Activated CD4-positive, alpha-beta T cell treated with anti-CD3 and anti-CD28 coated beads, Interleukin-2, amount 50 U/mL, for 16 hours (primary cell): Measurements from ENCODE around the gene DSCAM.

Experiments
- DNase-seq: peaks from one replicate; pipeline ENCODE4 v3.0.0-alpha.2; 2020

Gene DSCAM

DNA sequence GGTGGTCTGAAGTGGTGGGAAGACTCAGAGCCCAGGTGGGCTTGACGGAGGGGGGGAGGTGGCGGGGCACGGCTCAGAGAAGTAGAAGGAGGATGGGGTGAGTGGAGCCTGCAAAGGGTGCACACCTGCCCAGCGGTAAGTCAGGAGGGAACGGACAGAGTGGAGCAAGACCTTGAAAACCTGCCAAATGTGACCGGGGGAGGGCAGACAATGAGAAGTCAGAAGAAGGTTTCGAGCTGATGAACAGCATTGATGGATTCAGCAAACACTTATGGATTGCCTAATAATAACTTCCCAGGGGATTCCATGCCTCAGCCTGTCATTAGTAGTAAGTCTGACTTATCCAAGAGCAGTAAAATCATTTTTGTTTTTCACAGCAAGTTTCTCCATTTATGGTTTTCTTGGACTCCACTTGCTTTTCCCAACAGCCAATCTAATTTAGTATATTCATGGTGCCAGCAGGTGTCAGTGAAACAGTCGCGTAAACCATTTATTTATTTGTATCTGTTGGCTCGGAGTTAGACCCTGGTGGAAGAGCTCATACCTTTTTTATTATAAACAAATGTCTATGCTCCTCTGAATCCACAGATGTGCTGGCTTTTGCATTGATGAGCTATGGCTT, 700.6 kb downstream of the DSCAM start:
- no peak for DNase-seq

DNA sequence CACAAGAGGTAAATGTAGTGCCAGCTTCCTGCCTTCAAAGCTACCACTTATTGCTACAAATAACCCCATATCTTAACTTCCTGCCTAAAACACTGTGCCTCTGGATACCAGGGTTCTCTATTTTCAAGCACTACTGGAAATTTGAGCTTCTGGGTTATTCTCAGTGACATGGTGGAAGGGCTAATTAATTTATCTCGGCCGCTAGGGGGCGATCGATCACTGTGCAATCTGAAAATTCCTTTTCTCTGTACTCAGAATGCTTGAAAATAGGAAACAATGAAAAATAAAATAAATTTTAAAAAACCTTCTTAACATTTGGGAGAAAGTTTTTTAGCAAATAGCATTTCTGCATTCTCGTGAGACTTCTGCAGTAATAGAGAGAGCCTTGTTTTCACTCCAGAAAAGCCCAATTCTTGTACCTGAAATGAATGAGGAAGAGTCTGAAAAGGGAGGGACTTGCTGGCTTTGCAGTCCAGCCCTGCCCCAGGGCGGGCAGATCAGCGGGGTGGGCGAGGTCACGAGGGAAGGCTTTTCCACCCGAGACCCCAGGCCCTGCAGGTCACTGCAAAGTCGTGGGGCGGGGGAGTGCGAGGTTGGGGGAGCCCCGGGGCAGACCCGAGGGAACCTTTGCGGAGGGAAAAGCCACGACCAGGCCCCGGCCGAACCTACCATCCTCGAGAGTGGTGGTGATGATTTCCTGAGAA, 703.0 kb downstream of the DSCAM start:
- DNase-seq: peak; percentile 41

GRCh38 chr21:40141621-40142020, 705.3 kb downstream of the DSCAM start:
- DNase-seq: no peak

GRCh38 chr21:40140675-40141074, 706.3 kb downstream of the DSCAM start:
- DNase-seq: no peak

DNA sequence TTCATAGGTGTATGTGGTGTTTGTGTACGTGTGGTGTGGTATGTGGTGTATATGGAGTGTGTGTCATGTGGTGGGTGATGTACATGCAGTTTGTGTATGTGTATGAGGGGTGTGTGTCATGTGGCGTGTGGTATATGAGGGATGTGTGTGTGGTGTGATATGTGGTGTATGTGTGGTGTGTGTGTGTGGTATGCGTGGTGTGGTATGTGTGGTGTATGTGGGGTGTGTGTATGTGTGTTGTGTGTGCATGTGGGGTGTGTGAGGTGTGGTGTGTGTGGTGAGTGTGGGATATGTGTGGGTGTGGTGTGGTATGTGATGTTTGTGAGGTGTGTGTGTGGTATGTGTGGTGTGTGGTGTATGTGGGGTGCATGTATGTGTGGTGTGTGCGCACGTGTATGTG, 707.3 kb downstream of the DSCAM start:
- no peak for DNase-seq

GRCh38 chr21:40136571-40136970, 710.4 kb downstream of the DSCAM start:
- no peak for DNase-seq

GRCh38 chr21:40134731-40135492, 712.0 kb downstream of the DSCAM start:
- no peak for DNase-seq

DNA sequence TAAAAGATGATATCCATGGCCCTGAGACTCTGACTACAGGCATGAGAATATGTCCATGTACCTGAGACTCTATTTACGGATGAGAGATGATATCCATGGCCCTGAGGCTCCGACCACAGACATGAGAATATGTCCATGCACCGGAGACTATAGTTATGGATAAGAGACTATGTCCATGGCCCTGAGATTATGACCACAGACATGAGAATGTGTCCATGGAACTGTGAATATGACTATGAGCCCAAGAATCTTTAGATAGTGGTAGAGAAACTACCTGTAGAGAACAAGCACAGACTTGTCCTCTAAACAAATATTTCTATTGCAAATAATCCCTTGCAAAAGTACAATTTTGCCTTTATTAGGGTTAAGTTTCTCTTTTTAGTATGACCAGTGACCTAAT, 716.5 kb downstream of the DSCAM start:
- DNase-seq: no peak

DNA sequence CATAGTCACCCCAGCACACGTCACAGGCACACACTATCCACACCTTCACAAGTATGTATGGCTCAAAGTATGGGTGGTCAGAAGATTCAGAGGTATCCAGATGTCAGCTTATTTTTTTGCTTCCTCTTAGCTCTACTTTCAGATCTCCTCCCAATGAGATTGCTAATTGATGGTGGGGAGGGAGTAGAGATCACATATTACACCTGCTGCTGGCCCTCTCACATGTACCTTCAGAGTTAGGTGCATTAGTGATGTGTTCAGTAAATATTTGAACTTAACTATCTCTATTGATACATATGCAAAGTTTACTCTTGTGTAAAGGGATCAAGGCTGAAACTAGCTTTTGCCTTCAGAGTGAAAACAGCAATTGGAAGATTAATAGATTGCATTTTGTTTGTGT, 717.1 kb downstream of the DSCAM start:
- no peak for DNase-seq

DNA sequence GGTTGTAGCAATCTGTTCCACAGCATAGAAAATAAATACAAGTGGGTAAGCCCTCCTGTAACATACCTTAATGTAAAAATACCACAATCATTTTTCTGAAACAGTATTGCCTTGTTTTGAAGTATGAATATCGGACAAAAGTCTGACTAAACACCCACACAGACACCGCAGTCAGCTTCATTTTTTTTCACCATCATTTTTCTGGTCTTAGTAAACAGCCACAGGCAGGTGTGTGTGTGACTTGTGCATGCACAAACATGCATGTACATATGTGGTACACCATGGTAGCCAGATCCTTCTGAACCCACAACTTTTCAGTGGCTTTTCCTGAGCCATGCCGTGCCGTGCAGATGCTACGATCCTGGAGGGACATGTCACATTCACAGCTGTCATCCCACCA, 718.1 kb downstream of the DSCAM start:
- no peak for DNase-seq

- DNase-seq: no peak
Measured at GRCh38 chr21:40120940-40121575, 725.9 kb downstream of the DSCAM start.

GRCh38 chr21:40118527-40118926, 728.4 kb downstream of the DSCAM start:
- DNase-seq: no peak

DNA sequence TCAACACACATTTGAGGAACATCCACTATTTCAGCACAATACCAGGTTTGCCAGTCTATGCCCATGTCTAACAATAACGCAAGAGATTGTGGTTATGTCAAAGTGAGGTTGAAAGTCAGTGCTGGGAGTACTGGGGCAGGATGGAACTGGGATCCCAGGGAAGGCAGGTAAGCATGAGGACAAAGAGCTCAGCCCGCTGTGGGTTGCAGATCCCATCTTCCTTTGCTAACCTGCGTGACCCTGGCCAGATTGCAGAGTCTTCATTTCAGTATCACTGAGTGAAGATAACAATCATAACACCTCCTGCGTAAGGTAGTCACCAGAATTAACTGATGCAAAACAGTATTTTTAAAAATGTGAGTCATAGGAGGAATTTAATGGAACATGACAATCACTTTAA, 729.7 kb downstream of the DSCAM start:
- no peak for DNase-seq

DNA sequence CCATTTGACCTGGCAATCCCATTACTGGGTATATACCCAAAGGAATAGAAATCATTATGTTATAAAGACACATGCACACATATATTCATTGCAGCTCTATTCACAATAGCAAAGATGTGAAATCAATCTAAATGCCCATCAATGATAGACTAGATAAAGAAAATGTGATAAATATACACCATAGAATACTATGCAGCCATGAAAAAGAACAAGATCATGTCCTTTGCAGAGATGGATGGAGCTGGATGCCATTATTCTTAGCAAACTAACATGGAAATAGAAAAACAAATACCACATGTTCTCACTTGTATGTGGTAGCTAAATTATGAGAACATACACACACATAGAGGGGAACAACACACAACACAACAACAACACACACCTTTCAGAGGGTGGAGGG, 731.2 kb downstream of the DSCAM start:
- no peak for DNase-seq

- no peak for DNase-seq
Measured at GRCh38 chr21:40102682-40103081, 744.3 kb downstream of the DSCAM start.

GRCh38 chr21:40099809-40100208, 747.1 kb downstream of the DSCAM start:
- no peak for DNase-seq

- DNase-seq: no peak
Measured at GRCh38 chr21:40095477-40095876, 751.5 kb downstream of the DSCAM start.

DNA sequence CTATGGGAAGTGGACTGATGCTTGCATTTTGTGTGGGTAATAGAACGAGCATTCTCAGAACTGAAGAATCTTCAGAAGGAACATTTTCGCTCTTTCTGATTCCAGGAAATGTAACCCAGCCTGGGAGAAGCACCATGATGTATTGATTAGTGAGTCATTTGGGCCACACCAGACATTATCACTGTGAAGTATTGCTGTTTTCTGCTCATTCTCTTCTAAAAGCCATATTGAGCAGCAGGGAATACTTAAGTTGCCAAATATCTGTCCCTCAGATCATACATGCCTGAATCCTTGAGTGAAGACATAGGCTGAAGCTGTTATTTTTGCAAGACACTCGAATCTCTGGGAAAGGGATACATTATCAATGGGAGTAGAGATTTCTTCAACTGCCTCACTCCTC, 766.6 kb downstream of the DSCAM start:
- no peak for DNase-seq

DNA sequence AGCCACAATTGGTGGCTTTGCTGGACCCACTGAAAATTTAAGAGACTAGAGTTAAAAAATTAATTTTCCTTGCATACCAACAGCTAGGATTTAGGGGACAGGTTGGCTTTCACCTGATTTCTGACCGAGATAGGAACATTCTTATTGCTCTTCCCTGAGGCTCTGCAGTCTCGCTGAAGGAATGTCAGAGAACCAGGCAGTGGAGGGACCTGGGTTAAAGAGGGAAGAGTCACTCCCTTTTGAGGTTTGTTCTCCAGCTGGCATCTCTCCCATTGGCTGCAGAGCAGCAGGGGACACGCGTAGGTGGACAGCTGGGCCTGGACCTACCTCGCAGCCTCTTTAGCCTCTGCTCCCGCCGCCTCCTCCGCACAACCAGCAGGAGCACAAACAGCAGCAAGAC, 772.2 kb downstream of the DSCAM start:
- no peak for DNase-seq

- DNase-seq: no peak
Measured at GRCh38 chr21:40074198-40074597, 772.8 kb downstream of the DSCAM start.

GRCh38 chr21:40073642-40074041, 773.3 kb downstream of the DSCAM start:
- DNase-seq: no peak

DNA sequence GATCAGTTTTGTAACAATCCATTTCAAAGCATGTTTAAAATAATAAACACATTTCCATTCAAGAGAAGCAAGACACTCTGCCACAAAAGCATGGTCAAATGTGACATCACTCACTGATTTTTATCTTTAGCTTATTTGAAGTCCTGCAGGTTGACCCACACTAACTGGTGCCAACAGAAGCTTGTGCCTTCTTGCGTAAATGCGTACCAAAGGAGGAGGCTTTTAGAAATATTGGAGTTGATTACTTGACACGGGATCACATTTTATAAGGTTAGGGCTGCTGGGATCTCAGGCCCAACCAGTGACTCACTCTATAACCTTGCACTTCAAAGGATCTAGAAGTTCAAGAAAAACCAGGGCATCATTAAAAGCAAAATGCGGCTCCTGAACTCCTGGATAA, 776.1 kb downstream of the DSCAM start:
- no peak for DNase-seq

GRCh38 chr21:40067751-40068150, 779.2 kb downstream of the DSCAM start:
- no peak for DNase-seq

DNA sequence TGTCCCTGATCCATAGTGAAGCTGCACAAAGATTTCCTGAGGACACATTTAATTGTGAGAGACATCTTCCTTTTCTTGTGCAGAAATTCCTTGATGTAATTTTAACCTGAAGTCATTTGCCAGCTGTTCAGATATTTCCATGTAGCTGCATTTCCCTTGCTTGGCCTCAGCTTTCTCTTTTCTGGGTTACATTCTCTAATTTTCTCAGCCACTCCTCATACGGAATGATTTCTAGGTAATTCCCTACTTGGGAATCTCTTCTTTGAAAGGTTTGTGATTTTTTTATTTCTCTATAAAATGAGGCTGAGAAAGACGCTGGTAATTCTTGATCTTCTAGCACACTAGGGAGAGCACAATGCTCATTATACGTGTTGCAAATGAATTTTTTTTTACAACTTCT, 780.7 kb downstream of the DSCAM start:
- DNase-seq: no peak
